Fibroblast of mammary gland (primary cell): Measurements from ENCODE around the gene PEDS1.
A peak's percentile ranks its signal among the peaks of the same experiment; 100 is the strongest.

Source experiments
- DNase-seq: peaks from one replicate; pipeline ENCODE4 v3.0.0-alpha.2; 2010; ENCODE audit warnings: low read depth
- H3K4me3 ChIP-seq: 2 replicates; pipeline ENCODE4 v1.5.1; 2011; ENCODE audit warnings: low read depth, mild to moderate bottlenecking, low read length, moderate library complexity; ENCODE audit not compliant: control insufficient read depth
- CTCF ChIP-seq: conservative IDR thresholded peaks from 2 replicates; pipeline ENCODE4 v1.5.1; 2011; ENCODE audit warnings: low read depth, low read length, inconsistent platforms; ENCODE audit not compliant: control insufficient read depth, insufficient read depth

Gene PEDS1

GRCh38 chr20:50193836-50194421, 40.4 kb upstream of the PEDS1 start:
- TF ChIP-seq CTCF = no peak
- DNase-seq = peak; percentile 64
- H3K4me3 ChIP-seq = peak overlapping the region; percentile 95

GRCh38 chr20:50193199-50193835, 39.8 kb upstream of the PEDS1 start:
- H3K4me3 ChIP-seq = peak overlapping the region; percentile 95
- peak; percentile 49 for DNase-seq
- no peak for TF ChIP-seq CTCF

- no peak for TF ChIP-seq CTCF
- DNase-seq = peak; percentile 86
- H3K4me3 ChIP-seq = peak overlapping the region; percentile 95
Observed at GRCh38 chr20:50192364-50193198, 39.1 kb upstream of the PEDS1 start.

GRCh38 chr20:50191544-50192363, 38.2 kb upstream of the PEDS1 start:
- peak overlapping the region; percentile 95 for H3K4me3 ChIP-seq
- TF ChIP-seq CTCF = no peak
- no peak for DNase-seq

- TF ChIP-seq CTCF = no peak
- H3K4me3 ChIP-seq = peak overlapping the region; percentile 95
Observed at GRCh38 chr20:50191065-50191543, 37.6 kb upstream of the PEDS1 start.

GRCh38 chr20:50190251-50191064, 36.9 kb upstream of the PEDS1 start, which contains the start of gene CEBPB:
Gene CEBPB, plus strand, starts transcription at chr20:50190830. Its CDS starts 204 bp downstream, at chr20:50191034.
- H3K4me3 ChIP-seq = peak within 1 kb of the TSS; percentile 95
- peak; percentile 43 for TF ChIP-seq CTCF
- DNase-seq = peak; percentile 84

More at GRCh38 chr20:50191065-50191543, 37.6 kb upstream of the PEDS1 start:
- DNase-seq = peak; percentile 29
